ENCODE measurements around the gene SLU7.

The SLU7 gene

DNA sequence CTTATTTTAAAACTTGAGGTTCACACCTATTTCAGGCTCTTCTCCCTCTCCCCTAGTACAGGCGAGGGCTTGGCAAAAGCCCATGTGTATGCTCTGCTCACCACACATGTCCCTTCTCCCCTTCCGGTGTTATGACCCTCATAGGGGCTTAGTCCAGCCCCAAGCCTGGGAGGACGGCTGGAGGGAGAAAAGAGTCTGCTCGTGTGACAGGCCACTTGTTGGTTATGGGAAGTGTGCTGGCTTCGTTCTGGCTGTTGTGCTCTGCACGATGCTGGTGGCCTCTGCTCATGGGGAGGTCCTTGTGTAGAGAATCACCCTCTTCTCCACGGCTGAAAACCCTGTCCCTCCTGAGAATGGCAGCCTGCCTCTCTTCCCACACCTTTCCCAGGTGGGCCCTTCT is 13.9 kb upstream of the SLU7 start:
- no peaks in the 10 kb centered on the region for H3K4me1 ChIP-seq (ENCODE audit: control insufficient read depth, low read depth, low read length)
- no peak overlapping the region for H3K23ac ChIP-seq (ENCODE audit: low read length)
- H3K79me1 ChIP-seq (ENCODE audit: low read length) = no peaks in the 10 kb centered on the region
- H3K4ac ChIP-seq (ENCODE audit: low read depth, low read length) = no peak overlapping the region
- H3K9ac ChIP-seq (ENCODE audit: low read length) = no peak overlapping the region
- no peak overlapping the region for H3K27ac ChIP-seq (ENCODE audit: low read depth, low read length)
- H3K4me3 ChIP-seq (ENCODE audit: low read length) = no peak overlapping the region
- H3K79me2 ChIP-seq (ENCODE audit: control insufficient read depth, insufficient read depth, low read length) = no peaks in the 10 kb centered on the region
- H3K4me2 ChIP-seq (ENCODE audit: low read length) = no peak overlapping the region
- H2BK15ac ChIP-seq (replicated peaks; ENCODE audit: low read depth) = no peak overlapping the region
- no peak overlapping the region for H3K18ac ChIP-seq (ENCODE audit: low read length)
- H3K36me3 ChIP-seq (ENCODE audit: control insufficient read depth, insufficient read depth, low read length) = no peaks in the 10 kb centered on the region
- H2BK5ac ChIP-seq (ENCODE audit: low read length) = no peak overlapping the region
- no peaks in the 10 kb centered on the region for H3K27me3 ChIP-seq (ENCODE audit: insufficient read depth, low read length, poor library complexity)
- no peak overlapping the region for H2AK5ac ChIP-seq (ENCODE audit: low read length)
- DNase-seq = no peak
- no peak overlapping the region for H4K8ac ChIP-seq (ENCODE audit: low read depth, low read length)
- no CpG with 5 or more reads among the region's 7 CpGs for whole genome bisulfite sequencing (ENCODE audit: extremely low coverage, insufficient coverage, low lambda C conversion rate)
- H2BK120ac ChIP-seq (ENCODE audit: low read depth, low read length) = no peak overlapping the region
- H4K5ac ChIP-seq (ENCODE audit: low read length) = no peak overlapping the region
- H3K56ac ChIP-seq (ENCODE audit: low read length) = no peak overlapping the region

DNA sequence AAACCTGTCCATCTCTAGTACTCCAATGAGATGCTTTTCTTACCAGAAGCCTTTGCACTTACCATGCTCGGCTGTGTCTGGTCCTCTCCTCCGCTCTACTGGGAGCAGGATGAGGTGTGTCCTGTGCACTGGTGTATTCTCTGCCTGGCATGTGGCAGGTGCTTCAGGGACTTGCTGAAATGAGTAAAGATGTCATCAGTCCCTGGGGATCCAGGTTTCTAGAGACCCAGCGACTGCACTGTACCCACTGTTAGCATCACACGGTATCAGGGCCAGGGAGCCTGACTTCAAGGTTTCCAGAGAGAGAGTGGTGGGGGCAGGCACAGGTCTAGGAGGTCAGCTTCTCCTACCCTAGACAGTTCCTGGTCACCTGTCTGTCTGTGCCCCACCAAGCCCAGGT is 13.3 kb upstream of the SLU7 start:
- peaks cover 5% of the 10 kb centered on the region for H3K36me3 ChIP-seq (ENCODE audit: control insufficient read depth, insufficient read depth, low read length)
- H3K4ac ChIP-seq (ENCODE audit: low read depth, low read length) = no peak overlapping the region
- no peak overlapping the region for H2AK5ac ChIP-seq (ENCODE audit: low read length)
- H2BK5ac ChIP-seq (ENCODE audit: low read length) = no peak overlapping the region
- DNase-seq = no peak
- no peak overlapping the region for H3K23ac ChIP-seq (ENCODE audit: low read length)
- no peaks in the 10 kb centered on the region for H3K27me3 ChIP-seq (ENCODE audit: insufficient read depth, low read length, poor library complexity)
- H2BK120ac ChIP-seq (ENCODE audit: low read depth, low read length) = no peak overlapping the region
- no peak overlapping the region for H4K8ac ChIP-seq (ENCODE audit: low read depth, low read length)
- no CpG with 5 or more reads among the region's 4 CpGs for WGBS (ENCODE audit: extremely low coverage, insufficient coverage, low lambda C conversion rate)
- H4K5ac ChIP-seq (ENCODE audit: low read length) = no peak overlapping the region
- no peaks in the 10 kb centered on the region for H3K79me2 ChIP-seq (ENCODE audit: control insufficient read depth, insufficient read depth, low read length)
- H3K27ac ChIP-seq (ENCODE audit: low read depth, low read length) = no peak overlapping the region
- no peak overlapping the region for H3K9ac ChIP-seq (ENCODE audit: low read length)
- no peak overlapping the region for H3K56ac ChIP-seq (ENCODE audit: low read length)
- no peaks in the 10 kb centered on the region for H3K79me1 ChIP-seq (ENCODE audit: low read length)
- H3K4me2 ChIP-seq (ENCODE audit: low read length) = no peak overlapping the region
- H3K4me3 ChIP-seq (ENCODE audit: low read length) = no peak overlapping the region
- H2BK15ac ChIP-seq (replicated peaks; ENCODE audit: low read depth) = no peak overlapping the region
- H3K4me1 ChIP-seq (ENCODE audit: control insufficient read depth, low read depth, low read length) = no peaks in the 10 kb centered on the region
- no peak overlapping the region for H3K18ac ChIP-seq (ENCODE audit: low read length)

DNA sequence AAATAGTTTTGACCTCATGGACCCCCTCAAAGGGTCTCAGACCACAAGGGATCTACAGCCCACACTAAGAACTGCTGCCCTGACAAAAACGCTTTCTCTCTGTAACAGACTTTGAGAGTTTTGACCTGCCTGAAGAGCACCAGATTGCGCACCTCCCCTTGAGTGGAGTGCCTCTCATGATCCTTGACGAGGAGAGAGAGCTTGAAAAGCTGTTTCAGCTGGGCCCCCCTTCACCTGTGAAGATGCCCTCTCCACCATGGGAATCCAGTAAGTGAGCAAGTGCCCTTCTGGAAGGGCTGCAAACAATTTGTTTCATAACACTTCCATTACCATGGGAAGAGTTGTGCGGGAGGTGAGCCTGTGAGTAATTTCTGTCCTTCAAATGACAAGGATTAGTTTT is 8.7 kb upstream of the SLU7 start:
- Histone ChIP-seq H4K8ac (ENCODE audit: low read depth, low read length) (no peak overlapping the region), H3K4ac (ENCODE audit: low read depth, low read length) (no peak overlapping the region), H3K79me2 (ENCODE audit: control insufficient read depth, insufficient read depth, low read length) (no peaks in the 10 kb centered on the region), H3K36me3 (ENCODE audit: control insufficient read depth, insufficient read depth, low read length) (peaks cover 5% of the 10 kb centered on the region), H2BK15ac (replicated peaks; ENCODE audit: low read depth) (no peak overlapping the region), H2BK120ac (ENCODE audit: low read depth, low read length) (no peak overlapping the region), H2AK5ac (ENCODE audit: low read length) (no peak overlapping the region), H3K4me1 (ENCODE audit: control insufficient read depth, low read depth, low read length) (peaks cover 5% of the 10 kb centered on the region), H3K18ac (ENCODE audit: low read length) (no peak overlapping the region), H3K56ac (ENCODE audit: low read length) (no peak overlapping the region), H3K27ac (ENCODE audit: low read depth, low read length) (no peak overlapping the region), H3K4me2 (ENCODE audit: low read length) (no peak overlapping the region), H3K27me3 (ENCODE audit: insufficient read depth, low read length, poor library complexity) (no peaks in the 10 kb centered on the region), H2BK5ac (ENCODE audit: low read length) (no peak overlapping the region), H3K9ac (ENCODE audit: low read length) (no peak overlapping the region), H3K4me3 (ENCODE audit: low read length) (no peak overlapping the region), H3K23ac (ENCODE audit: low read length) (no peak overlapping the region), H3K79me1 (ENCODE audit: low read length) (peaks cover 5% of the 10 kb centered on the region), H4K5ac (ENCODE audit: low read length) (no peak overlapping the region)
- DNase-seq = no peak
- WGBS (ENCODE audit: extremely low coverage, insufficient coverage, low lambda C conversion rate) = no CpG with 5 or more reads among the region's 4 CpGs

DNA sequence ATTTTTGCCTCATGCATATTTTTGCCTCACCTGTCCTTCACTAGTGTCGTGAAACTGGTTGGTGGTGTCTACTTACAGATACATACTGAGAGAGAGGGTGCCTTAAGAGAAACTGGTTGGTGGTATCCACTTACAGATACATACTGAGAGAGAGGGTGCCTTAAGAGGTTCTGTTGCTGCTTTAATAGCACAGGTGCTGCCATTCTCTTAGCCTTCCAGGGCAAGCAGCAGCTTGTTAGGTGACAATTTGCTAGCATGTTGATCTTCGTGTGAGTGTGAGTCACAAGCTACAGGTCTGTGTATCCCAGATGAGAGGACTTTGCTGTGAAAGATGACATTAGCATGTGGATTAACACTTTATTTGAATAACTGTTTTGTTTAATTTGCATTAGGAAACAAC is 4.2 kb upstream of the SLU7 start:
- peak; percentile 65 for DNase-seq
- peak overlapping the region; percentile 93 for H3K9ac ChIP-seq (ENCODE audit: low read length)
- H3K4me2 ChIP-seq (ENCODE audit: low read length) = peak overlapping the region; percentile 45
- no peak overlapping the region for H2BK15ac ChIP-seq (replicated peaks; ENCODE audit: low read depth)
- H3K79me2 ChIP-seq (ENCODE audit: control insufficient read depth, insufficient read depth, low read length) = peaks cover 11% of the 10 kb centered on the region
- no peak overlapping the region for H2BK5ac ChIP-seq (ENCODE audit: low read length)
- no peak overlapping the region for H2AK5ac ChIP-seq (ENCODE audit: low read length)
- peak overlapping the region; percentile 6 for H3K56ac ChIP-seq (ENCODE audit: low read length)
- WGBS (ENCODE audit: extremely low coverage, insufficient coverage, low lambda C conversion rate) = no CpG with 5 or more reads among the region's 2 CpGs
- no peak overlapping the region for H3K18ac ChIP-seq (ENCODE audit: low read length)
- peaks cover 5% of the 10 kb centered on the region for H3K4me1 ChIP-seq (ENCODE audit: control insufficient read depth, low read depth, low read length)
- H2BK120ac ChIP-seq (ENCODE audit: low read depth, low read length) = no peak overlapping the region
- no peak overlapping the region for H3K27ac ChIP-seq (ENCODE audit: low read depth, low read length)
- H4K8ac ChIP-seq (ENCODE audit: low read depth, low read length) = no peak overlapping the region
- H3K23ac ChIP-seq (ENCODE audit: low read length) = no peak overlapping the region
- no peak overlapping the region for H3K4me3 ChIP-seq (ENCODE audit: low read length)
- H3K79me1 ChIP-seq (ENCODE audit: low read length) = peaks cover 12% of the 10 kb centered on the region
- H3K36me3 ChIP-seq (ENCODE audit: control insufficient read depth, insufficient read depth, low read length) = peaks cover 5% of the 10 kb centered on the region
- no peak overlapping the region for H3K4ac ChIP-seq (ENCODE audit: low read depth, low read length)
- H4K5ac ChIP-seq (ENCODE audit: low read length) = no peak overlapping the region
- no peaks in the 10 kb centered on the region for H3K27me3 ChIP-seq (ENCODE audit: insufficient read depth, low read length, poor library complexity)

DNA sequence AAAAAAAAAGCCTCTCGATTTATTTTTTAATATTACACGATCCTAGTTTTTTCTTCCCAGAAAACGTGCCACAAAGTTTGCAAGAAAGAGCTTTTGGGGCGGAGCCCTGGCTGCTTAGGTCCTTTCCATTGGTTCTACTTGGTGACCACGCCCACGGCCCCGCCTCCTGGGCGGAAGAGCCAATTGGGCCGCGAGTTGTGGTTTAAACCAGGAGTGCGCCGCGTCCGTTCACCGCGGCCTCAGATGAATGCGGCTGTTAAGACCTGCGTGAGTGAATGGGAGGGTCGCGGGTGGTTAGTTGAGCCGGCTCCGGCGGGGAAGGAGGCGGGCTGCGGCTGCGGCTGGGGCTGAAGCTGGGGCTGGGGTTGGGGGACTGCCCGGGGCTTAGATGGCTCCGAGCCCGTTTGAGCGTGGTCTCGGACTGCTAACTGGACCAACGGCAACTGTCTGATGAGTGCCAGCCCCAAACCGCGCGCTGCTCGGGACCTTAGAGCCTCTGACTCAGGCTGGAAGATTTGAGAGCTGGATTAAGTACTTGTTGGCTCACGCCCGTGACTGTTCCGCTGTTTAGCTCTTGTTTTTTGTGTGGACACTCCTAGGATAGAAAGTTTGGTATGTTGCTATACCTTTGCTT is 2.9 kb upstream of the SLU7 start, which contains the start of gene PTTG1:
Gene PTTG1 (plus strand): TSS at position 231 of the 634 bp plus-strand sequence. CDS start 458 bp downstream, outside the sequence.
- Histone ChIP-seq H2AK5ac (ENCODE audit: low read length) (no peak within 1 kb of the TSS), H3K4me2 (ENCODE audit: low read length) (peak within 1 kb of the TSS; percentile 45), H3K23ac (ENCODE audit: low read length) (no peak within 1 kb of the TSS), H3K9ac (ENCODE audit: low read length) (peak within 1 kb of the TSS; percentile 93), H2BK120ac (ENCODE audit: low read depth, low read length) (no peak within 1 kb of the TSS), H2BK15ac (replicated peaks; ENCODE audit: low read depth) (no peak within 1 kb of the TSS), H3K27me3 (ENCODE audit: insufficient read depth, low read length, poor library complexity) (no peaks in the 10 kb centered on the region), H3K4me3 (ENCODE audit: low read length) (peak within 1 kb of the TSS; percentile 86), H3K4me1 (ENCODE audit: control insufficient read depth, low read depth, low read length) (peaks cover 8% of the 10 kb centered on the region), H4K8ac (ENCODE audit: low read depth, low read length) (no peak within 1 kb of the TSS), H3K56ac (ENCODE audit: low read length) (peak within 1 kb of the TSS; percentile 92), H3K18ac (ENCODE audit: low read length) (peak within 1 kb of the TSS; percentile 52), H3K4ac (ENCODE audit: low read depth, low read length) (peak within 1 kb of the TSS; percentile 98), H3K79me2 (ENCODE audit: control insufficient read depth, insufficient read depth, low read length) (peaks cover 20% of the 10 kb centered on the region), H3K79me1 (ENCODE audit: low read length) (peaks cover 18% of the 10 kb centered on the region), H3K36me3 (ENCODE audit: control insufficient read depth, insufficient read depth, low read length) (no peaks in the 10 kb centered on the region), H4K5ac (ENCODE audit: low read length) (peak within 1 kb of the TSS; percentile 47), H3K27ac (ENCODE audit: low read depth, low read length) (peak within 1 kb of the TSS; percentile 66), H2BK5ac (ENCODE audit: low read length) (no peak within 1 kb of the TSS)
- WGBS (ENCODE audit: extremely low coverage, insufficient coverage, low lambda C conversion rate) = no CpG with 5 or more reads among the region's 39 CpGs
- peak; percentile 99 for DNase-seq

DNA sequence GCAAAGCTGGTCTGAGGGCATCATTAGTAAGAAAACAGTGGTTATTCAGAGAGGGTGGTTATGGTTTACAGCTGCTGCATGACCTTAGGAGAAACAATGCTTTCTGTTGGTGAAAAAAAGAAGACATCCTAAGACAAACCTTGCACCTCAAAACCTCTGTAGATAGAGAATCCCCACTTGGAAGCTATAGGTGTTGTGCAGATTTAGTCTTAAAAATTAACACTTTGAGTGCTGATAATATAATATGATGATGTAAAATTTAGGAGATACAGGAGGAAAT is 1.4 kb upstream of the SLU7 start:
- no peaks in the 10 kb centered on the region for H3K27me3 ChIP-seq (ENCODE audit: insufficient read depth, low read length, poor library complexity)
- no peak overlapping the region for H3K27ac ChIP-seq (ENCODE audit: low read depth, low read length)
- H3K4me3 ChIP-seq (ENCODE audit: low read length) = no peak overlapping the region
- H2AK5ac ChIP-seq (ENCODE audit: low read length) = no peak overlapping the region
- no peak overlapping the region for H2BK15ac ChIP-seq (replicated peaks; ENCODE audit: low read depth)
- DNase-seq = no peak
- peaks cover 8% of the 10 kb centered on the region for H3K4me1 ChIP-seq (ENCODE audit: control insufficient read depth, low read depth, low read length)
- H3K23ac ChIP-seq (ENCODE audit: low read length) = no peak overlapping the region
- no peak overlapping the region for H4K8ac ChIP-seq (ENCODE audit: low read depth, low read length)
- peak overlapping the region; percentile 53 for H3K56ac ChIP-seq (ENCODE audit: low read length)
- H3K4ac ChIP-seq (ENCODE audit: low read depth, low read length) = no peak overlapping the region
- peaks cover 20% of the 10 kb centered on the region for H3K79me1 ChIP-seq (ENCODE audit: low read length)
- peak overlapping the region; percentile 68 for H4K5ac ChIP-seq (ENCODE audit: low read length)
- H3K4me2 ChIP-seq (ENCODE audit: low read length) = no peak overlapping the region
- peaks cover 21% of the 10 kb centered on the region for H3K79me2 ChIP-seq (ENCODE audit: control insufficient read depth, insufficient read depth, low read length)
- H3K9ac ChIP-seq (ENCODE audit: low read length) = peak overlapping the region; percentile 24
- H2BK5ac ChIP-seq (ENCODE audit: low read length) = no peak overlapping the region
- no peak overlapping the region for H3K18ac ChIP-seq (ENCODE audit: low read length)
- no peak overlapping the region for H2BK120ac ChIP-seq (ENCODE audit: low read depth, low read length)
- H3K36me3 ChIP-seq (ENCODE audit: control insufficient read depth, insufficient read depth, low read length) = no peaks in the 10 kb centered on the region
